ENCODE data around the gene DFFB.

Gene DFFB

DNA sequence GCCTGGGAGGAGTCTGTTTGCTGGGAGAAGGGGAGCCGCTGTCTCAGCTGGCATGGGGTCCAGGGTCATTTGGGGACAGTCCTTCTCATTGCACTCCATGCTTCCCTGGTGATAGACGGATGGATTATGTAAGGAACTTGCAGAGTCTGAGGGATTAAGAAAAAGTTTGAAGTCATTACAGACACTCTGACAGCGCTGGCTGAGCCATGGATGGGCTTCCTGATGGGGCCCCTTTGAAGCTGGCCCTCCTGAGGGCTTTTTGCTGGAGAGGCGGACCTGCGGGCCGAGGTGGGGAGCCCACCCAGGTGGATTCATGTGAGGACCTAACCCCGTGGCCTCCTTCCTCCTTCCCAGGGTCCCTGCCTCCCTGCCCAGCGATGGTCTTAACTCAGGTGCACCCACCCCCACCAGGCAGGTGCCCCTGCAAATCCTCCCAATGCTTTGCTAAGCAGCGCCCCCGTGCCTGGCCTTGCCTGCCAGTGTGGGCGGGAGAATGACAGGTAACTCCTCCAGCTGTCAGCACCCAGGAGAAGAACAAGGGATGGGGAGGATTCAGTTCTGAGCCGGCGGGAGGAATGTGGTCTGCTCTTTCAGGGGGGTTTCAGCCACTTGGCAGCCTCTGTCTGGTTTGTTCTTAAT lies 67.0 kb downstream of the DFFB start:
- DNase-seq (ENCODE audit: low read depth in 2 of 2, low spot score in 1 of 2) = no peak

DNA sequence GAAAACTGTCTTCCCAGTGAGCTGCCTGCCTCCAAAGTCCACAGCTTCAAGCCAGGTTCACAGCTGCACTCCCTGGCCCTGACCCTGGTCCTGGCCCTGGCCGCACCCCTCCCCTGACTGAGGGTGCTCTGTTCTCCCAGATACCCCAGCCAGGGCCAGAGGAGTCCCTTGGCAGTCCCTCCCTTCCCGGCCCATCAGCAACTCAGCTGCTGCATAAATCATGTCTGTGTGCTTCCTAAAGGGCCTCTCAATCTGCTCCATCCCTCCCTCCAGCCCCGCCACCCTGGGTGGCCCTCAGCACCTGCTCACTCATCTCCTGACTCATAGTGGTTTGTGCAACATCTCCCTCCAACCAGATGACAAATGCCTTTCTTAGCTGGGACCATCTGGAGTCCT lies 67.5 kb downstream of the DFFB start:
- DNase-seq (ENCODE audit: low read depth in 2 of 2, low spot score in 1 of 2) = no peak

DNA sequence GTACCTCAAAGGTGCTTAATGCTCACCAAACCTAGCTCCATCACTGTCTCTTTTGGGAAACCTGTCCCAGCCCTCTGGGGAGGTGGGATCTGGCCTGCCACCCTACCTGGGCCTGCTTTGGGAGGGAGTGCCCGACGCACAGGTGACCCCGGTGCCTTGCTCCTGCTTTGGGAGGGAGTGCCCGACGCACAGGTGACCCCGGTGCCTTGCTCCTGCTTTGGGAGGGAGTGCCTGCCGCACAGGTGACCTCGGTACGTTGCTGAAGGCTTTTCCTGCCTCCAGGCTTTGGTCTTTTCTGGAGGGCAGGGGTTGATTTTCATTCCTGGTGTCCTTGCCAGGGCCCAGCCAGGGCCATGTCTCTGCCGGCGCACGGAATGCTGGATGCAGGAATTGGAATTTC lies 68.0 kb downstream of the DFFB start:
- DNase-seq (ENCODE audit: low read depth in 2 of 2, low spot score in 1 of 2) = no peak

DNA sequence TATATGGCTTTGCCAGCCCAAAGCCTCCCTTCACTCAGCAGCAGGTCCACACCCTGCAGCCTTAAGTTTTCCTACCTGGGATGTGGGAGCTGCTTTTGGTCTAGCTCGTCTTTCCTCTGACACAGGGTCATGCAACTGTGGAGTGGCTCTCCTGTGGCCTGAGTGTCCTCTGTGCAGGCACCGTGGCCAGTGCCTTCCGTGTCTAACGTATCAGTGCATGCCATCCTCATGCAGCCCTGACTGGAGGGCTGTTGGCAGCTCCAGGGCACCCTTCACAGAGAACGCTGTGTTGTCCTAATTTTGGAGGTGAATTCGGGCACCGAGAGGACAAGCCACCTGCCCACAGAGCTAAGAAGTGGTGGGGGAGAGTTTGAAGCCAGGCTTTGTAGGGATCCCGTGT lies 68.5 kb downstream of the DFFB start:
- DNase-seq (ENCODE audit: low read depth in 2 of 2, low spot score in 1 of 2) = no peak

DNA sequence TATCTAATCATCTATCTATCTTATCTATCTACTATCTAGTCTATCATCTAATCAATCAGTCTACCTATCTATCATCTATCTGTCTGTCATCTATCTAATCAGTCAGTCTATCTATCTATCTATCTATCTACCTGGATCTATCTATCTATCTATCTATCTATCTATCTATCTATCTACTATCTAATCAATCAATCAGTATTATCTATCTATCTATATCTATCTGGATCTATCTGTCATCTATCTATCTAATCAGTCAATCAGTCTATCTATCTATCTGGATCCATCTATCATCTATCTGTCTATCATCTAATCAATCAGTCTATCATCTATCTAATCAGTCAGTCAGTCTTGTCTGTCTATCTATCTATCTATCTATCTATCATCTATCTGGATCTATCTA lies 69.7 kb downstream of the DFFB start:
- no peak for DNase-seq (ENCODE audit: low read depth in 2 of 2, low spot score in 1 of 2)

DNA sequence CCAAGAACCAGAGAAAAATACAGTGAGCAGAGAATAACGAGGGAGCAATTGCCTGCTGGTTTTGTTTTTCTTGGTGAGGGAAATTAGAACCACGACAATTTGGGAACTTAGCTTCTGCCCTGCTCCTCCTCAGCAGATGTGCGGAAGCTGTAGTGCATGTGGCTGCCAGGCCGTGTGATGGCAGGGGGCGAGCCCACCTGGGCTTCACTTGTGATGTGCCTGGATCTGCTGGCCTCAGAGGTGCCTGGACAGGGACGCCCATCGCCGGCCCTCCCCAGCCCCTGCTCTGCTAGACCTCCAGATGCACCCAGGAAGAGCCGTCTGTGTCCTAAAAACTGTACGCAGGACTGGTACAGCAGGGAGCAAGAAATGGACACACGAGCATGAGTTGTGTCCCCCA lies 71.3 kb downstream of the DFFB start:
- DNase-seq (ENCODE audit: low read depth in 2 of 2, low spot score in 1 of 2) = no peak

DNA sequence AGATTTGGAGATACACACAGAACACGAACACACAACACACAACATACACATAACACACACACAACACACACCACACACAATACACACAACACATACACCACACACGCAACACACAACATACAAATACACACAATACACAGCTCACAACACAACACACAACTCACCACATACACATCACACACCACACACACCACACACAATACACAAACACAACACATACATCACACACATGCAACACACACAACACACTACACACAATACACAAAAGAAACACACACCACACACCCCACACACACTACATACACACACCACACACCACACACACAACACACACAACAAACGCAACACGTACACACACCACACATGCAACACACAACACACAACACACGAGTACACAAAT lies 71.8 kb downstream of the DFFB start:
- DNase-seq (ENCODE audit: low read depth in 2 of 2, low spot score in 1 of 2) = no peak

DNA sequence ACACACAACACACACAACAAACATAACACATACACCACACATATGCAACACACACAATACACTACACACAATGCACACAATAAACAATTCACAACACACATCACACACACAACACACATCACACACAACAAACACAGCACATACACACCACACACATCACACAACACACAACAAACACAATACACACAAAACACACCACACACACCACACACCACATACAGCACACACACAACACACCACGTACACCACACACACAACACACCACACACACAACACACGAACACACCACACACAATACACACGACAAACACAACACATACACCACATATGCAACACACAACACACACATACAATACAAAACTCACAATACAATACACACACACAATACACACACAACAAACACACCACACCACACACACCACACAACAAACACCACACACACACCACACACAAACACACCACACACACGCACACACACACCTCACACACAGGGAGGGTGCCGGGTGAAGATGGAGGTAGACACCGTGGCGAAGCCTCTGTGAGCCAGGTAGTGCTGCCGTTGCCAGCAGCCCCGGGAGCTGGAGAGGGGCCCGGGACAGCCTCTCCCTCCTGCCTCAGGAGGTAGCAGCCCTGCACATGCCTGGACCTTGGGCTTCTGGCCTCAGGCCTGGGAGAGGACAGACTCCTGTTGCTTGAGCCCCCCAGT lies 73.2 kb downstream of the DFFB start:
- no peak for DNase-seq (ENCODE audit: low read depth in 2 of 2, low spot score in 1 of 2)

DNA sequence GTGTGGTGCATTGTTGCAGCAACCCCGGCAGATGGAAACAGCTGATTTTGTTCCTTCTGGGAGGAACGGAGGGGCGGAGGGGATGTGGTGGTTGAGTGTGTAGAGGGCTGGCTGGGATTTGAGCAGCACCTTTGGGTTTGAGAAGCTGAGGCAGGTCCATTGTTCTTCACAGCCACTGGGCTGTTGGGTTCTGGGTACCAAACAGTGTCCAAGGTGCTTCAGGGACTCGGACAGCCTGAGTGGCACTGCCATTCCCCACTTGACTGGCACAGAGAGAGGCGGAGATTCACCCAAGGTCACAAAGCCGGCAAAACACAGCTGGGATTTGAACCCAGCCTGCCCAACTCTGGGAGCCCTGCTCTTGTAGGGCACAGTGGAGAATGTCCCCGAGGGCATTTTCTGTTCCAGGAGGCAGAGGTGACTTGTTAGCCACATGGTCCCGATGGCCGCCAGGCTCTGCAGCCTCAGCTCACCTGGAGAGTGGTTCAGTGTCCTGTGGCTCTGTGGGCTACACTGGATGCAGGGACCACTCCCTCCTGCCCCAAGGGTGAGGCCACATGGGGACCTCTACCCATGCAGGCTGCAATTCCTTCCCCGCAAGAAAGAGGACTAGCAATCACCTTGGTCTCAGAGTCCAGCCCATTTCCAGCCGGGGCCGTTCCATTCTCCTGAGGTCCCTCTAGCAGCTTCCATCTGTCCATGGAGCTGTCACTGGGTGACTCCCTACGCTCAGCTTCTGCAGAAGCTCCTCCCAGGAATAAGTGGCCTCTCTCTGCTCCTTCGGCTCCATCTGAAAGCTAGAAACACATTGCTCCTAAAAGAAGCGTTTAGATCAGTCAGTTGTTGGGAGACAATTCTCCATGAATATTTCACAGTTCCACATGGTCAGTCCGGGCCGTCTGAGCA lies 74.0 kb downstream of the DFFB start:
- DNase-seq (ENCODE audit: low read depth in 2 of 2, low spot score in 1 of 2) = no peak

DNA sequence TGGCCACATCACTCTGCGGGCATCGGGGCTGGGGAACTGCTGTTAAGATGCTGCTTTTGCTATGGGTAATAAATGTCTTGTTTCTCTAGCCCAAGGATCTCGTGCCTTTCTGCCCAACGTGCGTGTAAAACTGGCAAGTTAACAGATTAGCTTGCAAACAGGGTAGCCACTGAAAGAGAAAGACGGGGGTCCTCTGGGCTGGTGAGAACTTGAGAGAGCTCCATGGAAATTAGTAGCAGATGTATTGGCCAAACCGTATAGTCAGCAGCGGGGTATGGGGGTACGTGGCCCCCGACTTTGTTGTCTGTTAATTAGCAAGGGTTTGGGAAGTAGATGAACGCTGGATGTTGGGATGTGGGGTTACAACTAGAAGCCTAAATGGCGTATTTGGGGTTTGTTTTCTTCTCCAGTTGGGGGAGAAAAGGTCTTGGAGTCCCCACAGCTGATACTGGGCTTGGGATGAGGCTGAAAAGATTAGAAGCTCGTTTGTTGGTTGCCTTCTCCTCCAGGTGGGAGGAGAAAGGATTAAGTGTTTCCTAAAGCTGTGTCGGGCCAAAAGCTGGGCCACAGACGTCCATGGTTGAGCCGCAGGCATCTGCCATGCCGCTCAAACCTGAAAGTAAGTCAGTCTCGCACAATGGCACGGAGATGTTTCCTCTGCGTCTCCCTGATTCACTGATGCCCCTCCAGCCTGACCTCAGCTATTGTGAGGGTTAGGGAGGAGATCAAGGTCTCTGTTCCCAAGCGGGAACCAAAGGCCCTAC lies 75.1 kb downstream of the DFFB start:
- no peak for DNase-seq (ENCODE audit: low read depth in 2 of 2, low spot score in 1 of 2)
